Retina (tissue), 1 donor: ENCODE data around the gene OR51B2.
"Not testable (repeated sequence)": the region's sequence is repeated elsewhere in the genome, so short reads cannot be mapped to it uniquely, and the experiment has no call there.

ENCODE experiments used
- DNase-seq: peaks from one replicate; pipeline ENCODE4 v3.0.0-alpha.2; 2016

OR51B2 gene

DNA sequence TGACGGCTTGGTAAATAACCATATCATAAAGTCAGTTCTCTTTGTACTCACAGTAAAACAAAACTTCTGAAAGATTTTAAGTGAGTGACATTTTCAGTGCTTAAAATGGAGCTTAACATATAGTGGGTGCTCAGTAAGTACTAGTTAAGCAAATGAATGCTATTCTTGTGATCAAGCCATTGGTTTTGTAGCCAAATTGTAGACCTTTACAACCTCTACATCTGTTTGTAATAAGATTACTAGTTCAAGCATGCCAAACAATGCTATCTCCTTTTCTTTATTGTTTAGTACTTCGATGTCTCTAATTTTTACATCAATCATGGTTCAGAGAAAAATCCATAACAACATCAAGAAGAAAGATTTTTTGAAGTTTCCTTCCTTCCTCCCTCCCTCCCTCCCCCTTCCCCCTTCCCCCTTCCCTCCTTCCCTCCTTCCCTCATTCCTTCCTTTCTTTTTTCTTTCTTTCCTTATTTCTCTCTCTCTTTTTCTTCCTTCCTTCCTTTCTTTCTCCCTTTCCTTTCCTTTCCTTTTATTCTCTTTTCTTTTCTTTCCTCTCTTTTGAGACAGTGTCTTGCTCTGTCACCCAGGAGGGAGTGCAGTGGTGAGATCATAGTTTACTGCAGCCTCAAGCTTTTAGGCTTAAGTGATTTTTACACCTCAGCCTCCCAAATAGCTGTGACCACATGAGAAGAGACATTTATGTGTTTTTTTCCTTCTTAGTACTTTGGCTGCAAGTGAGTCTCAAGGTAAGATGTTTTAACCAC, 16.7 kb downstream of the OR51B2 start:
- no peak for DNase-seq

DNA sequence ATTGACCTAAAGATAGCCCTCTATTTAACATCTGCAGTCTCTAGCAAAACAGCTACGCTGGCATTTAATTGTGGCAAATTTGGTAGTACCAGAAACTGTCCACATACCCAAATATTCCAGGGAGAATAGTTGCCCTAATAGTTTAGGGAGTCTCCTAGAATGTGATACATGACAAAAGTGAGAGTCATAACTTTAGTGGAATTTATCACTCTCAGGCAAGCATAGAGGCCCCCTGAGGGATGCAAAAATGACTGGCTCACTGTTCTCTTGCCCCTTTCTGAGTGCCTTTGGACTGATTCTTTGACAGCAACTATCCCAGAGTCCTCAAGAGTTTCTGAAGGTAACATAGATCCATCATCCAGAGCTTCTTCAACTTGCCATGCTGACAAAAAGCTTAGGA, 20.1 kb downstream of the OR51B2 start:
- DNase-seq = no peak

DNA sequence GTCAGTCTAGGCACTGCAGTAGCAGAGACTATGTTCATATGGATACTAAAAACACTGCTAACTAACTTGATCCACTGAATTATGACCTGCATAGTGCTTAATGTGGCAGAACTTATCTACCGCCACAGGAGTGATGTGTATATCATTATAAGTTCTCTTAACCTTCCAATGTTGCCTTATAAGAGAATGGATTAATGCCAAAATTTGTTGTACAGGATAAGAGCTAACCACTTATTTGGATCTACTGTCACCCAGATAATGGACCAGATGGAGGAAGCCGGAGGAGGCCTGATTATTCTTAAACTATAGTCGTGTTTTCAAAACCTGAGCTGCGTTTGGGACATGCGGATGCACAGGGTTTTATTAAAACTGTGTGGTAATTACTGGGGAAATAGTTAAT, 20.5 kb downstream of the OR51B2 start:
- no peak for DNase-seq

DNA sequence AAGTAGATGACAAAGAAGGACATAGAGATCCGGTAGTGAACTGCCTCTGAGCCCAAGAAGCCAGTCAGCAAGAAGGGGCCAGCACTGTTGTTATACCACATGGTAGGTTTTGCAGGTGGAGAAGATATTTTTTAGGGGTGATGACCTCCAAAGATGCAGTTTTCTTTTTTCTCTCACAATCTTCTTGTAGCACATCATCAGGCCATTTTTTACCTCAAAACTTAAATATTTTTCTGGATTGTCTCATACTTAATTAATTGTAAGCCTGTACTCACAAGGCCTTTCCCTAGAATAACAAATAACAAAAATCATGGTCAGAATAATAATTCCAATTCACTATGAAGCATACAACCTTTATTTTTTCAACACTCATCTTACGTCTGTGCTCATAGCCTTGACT, 22.3 kb downstream of the OR51B2 start, which contains the start of gene OR51B4:
TSS of gene OR51B4 (minus strand) at position 101 of the 400 bp plus-strand sequence. CDS start at position 101, 0 bp downstream.
- DNase-seq = no peak

DNA sequence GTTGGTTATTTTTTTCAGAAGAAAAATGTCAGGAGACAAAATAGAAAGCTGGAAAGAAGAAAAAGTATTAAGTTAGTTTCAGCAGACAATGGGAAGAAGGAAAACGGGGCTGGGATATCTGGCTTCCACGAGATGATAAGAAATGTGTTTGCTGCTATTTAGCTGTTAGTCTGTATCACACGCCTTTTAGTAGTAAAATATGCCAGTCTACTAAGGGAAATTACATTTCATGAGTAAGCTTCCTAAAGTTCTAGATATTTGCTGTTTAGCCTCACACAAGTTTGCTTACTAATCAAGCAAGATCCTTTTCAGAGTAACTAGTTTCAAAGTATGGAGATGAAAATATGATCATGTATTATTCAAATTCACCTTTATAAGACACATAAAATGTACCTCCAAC, 23.8 kb downstream of the OR51B2 start:
- DNase-seq = no peak

DNA sequence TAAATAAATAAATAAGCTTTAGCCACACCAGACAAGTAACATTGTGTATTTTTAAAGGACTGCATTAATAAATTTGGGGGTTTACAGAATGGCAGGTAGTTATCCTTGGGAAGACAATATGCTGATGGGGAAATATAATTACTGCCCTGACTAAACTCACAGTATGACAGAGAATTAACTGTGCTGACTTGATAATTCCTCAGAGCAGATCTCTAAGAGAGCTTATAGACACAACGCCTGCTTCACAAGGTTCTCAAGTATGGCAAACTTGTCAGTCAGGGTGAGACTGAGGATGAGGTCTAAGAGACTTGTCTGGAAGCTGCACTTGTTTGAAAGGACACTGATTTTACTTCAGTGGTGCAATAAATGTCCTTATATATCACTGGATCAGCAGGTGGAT, 25.6 kb downstream of the OR51B2 start:
- DNase-seq = no peak

DNA sequence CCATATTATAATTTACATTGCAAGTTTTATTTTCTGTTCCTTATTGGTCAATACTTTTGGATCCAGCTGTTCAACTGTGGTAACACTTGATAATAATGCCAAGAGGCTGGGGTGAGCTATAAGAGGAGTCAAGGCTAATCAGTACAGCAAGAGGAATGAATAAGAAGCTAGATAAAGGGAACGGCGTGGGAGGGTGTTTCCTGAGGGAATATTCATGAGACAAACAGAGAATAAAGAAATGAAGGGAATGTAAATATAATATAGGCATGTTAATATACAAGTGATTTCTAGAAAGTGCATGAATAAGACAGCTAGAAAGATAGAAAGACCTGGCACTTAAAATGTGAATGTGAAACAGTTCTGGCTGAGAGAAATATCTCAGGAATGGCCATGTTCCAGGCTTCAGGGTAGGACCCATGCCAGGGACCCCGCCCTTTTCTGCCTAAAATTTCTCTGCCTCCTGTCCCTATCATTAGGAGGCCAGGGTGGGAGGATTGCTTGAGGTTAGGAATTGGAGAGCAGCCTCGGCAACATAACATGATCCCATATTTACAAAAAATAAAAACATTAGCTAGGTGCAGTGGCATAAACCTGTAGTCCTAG, 26.3 kb downstream of the OR51B2 start:
- DNase-seq = no peak

DNA sequence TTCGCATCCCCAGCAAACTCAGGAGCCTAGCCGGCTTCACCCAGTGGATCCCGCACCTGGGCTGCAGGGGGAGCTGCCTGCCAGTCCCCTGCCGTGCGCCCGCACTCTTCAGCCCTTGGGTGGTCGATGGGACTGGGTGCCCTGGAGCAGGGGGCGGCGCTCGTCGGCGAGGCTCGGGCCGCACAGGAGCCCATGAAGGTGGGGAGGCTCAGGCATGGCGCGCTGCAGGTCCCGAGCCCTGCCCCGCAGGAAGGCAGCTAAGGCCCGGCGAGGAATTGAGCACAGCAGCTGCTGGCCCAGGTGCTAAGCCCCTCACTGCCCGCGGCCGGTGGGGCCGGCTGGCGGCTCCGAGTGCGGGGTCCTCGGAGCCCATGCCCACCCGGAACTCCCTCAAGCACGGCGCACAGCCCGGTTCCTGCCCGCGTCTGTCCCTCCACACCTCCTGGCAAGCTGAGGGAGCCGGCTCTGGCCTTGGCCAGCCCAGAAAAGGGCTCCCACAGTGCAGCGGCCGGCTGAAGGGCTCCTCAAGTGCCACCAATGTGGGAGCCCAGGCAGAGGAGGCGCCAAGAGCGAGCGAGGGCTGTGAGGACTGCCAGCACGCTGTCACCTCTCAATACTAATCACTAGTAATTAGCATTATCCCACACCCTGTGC, 29.6 kb downstream of the OR51B2 start:
- not testable (repeated sequence) for DNase-seq

DNA sequence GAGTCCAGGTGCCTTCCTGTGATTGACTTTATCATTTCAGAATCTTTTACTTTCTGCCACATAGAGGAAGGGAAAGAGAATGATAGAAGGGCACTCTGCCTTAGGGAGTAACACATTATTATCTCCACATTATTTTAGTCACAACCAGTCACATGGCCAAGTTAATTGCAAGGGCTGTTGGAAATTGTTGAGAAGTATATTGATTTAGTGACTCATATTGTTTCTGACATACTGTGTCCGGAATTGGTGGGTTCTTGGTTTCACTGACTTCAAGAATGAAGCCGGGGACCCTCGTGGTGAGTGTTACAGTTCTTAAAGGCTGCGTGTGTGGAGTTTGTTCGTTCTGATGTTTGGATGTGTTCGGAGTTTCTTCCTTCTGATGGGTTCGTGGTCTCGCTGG, 31.1 kb downstream of the OR51B2 start:
- DNase-seq = no peak

DNA sequence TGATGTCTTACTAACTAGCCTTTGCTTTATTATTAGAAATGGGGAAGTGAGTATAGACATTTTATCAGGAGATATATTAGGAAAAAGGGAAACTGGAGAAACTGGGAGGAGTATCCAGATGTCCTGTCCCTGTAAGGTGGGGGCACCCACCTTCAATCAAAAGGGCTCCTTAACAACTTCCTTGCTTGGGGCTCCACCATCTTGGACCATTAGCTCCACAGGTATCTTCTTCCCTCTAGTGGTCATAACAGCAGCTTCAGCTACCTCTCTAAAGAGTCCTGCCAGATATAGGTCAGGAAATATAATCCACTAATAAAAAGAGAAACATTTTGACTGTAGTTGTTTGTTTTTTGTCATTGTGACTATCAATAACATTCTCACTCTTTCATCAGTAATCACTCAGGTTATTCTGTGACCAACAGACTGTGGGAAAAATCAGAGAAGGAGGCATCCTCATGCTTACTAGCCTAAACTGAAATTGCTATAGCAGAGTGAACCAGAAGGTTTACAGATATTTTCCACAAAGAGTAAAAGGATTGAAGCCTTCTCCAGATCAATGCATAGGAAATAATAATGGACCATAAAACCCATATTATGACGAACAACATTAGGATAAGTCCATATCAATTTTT, 32.8 kb downstream of the OR51B2 start:
- DNase-seq = no peak

DNA sequence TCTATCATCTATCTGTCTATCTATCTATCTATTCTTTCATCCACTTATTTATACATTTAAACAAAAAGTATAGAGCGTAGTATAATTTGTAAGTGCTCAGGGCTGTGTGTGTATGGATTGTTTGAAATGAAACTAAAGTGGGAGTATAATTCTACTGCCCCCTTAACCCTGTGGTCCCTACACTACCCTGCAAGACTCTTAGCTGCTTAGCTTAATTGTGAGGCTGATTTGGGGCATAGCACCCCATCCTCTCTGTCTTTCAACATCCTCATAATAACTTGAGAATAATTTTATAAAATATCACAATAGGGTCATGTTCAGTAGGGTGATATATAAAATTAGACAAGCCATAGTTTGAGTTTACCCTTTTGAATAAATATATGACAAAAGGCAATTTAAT, 34.0 kb downstream of the OR51B2 start:
- DNase-seq = no peak

DNA sequence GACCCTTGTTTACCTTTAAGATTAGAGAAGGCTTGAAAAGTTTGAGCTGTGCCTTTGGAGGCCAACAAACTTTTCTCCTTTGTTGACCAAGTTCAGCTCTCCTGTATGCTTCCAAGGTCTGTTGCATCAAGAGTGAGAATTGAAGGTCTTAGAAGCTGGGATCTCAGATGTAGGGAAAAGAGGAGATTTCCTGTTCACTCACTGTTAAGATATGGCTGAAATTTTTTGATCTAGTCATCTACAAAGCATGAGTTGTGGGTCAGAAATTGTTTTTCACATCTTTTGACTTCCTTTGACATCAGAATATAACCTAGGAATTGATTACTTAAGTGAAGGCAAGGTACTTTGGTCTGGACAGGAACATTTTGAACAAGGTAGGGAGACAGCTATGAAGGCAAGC, 34.4 kb downstream of the OR51B2 start:
- no peak for DNase-seq

DNA sequence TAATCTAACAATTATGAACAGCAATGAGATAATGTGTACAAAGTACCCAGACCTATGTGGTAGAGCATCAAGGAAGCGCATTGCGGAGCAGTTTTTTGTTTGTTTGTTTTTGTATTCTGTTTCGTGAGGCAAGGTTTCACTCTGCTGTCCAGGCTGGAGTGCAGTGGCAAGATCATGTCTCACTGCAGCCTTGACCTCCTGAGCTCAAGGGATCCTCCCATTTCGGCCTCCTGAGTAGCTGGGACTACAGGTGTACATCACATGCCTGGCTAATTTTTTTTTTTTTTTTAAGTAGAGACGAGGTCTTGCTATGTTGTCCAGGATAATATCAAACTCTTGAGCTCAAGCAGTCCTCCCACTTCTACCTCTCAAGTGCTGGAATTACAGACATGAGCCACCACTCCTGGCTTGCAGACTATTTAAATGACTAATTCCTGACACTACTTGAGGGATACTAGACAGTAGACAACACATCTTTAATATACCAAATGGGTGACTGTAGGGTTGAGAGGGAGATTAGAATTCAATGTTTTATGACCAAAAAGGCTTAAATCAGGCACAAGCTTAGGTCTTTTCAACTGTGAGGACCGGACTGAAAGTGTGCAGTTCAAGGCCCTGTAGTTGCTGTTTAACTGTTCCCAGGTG, 35.1 kb downstream of the OR51B2 start:
- no peak for DNase-seq

DNA sequence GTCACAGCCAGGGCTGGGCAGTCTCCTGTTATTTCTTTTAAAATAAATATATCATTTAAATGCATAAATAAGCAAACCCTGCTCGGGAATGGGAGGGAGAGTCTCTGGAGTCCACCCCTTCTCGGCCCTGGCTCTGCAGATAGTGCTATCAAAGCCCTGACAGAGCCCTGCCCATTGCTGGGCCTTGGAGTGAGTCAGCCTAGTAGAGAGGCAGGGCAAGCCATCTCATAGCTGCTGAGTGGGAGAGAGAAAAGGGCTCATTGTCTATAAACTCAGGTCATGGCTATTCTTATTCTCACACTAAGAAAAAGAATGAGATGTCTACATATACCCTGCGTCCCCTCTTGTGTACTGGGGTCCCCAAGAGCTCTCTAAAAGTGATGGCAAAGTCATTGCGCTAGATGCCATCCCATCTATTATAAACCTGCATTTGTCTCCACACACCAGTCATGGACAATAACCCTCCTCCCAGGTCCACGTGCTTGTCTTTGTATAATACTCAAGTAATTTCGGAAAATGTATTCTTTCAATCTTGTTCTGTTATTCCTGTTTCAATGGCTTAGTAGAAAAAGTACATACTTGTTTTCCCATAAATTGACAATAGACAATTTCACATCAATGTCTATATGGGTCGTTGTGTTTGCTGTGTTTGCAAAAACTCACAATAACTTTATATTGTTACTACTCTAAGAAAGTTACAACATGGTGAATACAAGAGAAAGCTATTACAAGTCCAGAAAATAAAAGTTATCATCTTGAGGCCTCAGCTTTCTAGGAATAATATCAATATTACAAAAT, 35.8 kb downstream of the OR51B2 start:
- no peak for DNase-seq

DNA sequence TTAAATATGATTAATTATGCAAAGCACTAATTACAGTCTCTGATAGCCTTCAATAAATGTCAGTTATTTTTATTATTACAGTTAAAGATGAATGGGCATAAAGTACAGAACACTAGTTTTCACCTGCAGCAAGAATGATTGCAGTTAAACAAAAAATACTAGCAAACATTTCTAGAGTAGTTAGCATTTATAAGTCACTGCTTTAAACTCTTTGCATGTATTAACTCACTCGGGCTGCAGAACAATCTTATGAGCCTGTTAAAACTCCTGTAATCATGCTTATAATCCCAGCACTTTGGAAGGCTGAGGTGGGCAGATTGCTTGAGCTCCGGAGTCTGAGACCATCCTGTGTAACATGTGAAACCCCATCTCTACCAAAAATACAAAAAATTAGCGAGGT, 37.2 kb downstream of the OR51B2 start:
- no peak for DNase-seq

DNA sequence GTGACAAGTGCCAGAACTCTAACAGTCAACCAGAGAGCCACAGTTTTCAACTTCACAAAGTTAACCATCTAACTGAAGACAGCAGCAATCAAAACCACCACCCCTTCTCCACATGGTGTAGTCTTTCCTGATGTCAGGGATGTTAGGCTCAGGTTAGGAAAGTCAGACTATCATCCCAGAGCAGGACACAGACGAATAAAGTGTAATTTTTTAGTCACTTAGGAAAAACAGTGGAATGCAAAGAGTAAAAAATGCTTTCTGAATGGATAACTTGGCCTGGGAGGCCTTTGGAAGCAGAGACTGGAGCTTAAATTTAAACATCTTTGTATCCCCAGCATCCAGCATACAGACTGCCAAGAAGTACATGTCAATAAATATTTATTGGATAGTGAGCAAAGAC, 37.7 kb downstream of the OR51B2 start:
- DNase-seq = no peak

DNA sequence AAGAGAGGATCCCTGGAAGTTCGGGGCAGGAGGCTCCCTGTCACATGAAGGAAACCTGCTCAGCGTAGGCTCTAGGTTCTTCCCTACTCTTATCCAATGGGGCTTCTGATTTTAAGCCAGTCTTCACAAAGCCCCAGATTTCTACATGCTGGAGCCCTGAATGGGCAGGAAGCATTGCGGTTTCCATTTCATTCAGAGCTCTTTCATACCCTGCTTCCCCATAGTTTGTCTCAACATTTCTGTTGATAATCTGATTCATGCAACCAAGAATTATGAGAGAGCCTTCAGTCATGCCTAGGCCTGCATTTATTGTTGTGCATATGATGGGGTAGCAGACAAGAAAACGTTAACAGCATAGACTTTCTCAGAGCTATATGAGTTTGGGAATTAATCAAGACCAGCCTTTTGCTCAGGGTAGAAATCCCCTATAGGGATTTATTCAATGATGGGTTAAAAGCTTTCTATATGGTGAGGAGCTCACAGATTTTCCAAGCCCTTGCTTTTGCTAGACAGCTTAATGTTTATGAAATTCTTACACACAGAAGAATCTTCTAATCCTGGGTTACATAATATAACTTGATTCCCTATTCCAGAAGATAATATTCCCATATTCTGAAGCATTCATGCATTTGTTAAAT, 38.3 kb downstream of the OR51B2 start:
- DNase-seq = no peak

DNA sequence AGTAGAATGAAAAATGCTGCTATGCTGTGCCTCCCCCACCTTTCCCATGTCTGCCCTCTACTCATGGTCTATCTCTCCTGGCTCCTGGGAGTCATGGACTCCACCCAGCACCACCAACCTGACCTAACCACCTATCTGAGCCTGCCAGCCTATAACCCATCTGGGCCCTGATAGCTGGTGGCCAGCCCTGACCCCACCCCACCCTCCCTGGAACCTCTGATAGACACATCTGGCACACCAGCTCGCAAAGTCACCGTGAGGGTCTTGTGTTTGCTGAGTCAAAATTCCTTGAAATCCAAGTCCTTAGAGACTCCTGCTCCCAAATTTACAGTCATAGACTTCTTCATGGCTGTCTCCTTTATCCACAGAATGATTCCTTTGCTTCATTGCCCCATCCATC, 39.5 kb downstream of the OR51B2 start:
- DNase-seq = no peak

DNA sequence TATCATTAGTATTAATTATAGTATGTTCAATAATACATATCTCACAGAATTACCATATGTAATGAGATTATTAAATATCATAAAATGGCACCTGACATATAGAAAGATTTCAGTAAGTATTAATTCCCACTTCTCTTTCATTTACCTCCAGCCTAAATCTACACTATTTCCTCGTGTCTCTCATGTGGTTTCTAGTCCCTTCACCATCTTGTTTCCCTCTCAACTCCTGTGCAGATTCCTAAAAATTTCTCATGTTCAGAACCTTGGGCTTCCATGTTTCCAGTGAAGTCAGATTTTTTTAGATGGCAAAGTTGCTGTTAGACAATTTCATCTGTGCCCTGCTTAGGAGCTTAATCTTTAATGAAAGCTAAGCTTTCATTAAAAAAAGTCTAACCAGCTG, 40.2 kb downstream of the OR51B2 start:
- DNase-seq = no peak

DNA sequence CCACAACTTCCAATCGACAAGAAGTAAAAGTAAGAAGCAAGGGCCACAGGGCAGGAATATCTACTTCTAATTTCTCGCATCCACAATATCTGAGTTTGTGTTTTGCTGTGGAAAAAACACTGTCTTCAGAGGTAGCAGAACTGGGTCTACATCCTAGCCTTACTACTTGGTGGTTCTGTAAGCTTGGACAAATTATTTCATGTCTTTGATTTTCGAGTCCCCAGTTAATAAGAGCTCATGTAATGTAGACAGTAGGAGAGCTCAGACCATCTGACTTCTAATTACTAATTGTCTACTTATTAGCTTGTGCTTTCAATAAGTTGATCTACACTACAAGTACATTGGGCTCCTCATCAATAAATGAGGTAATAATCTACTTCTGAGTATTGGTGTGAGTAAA, 41.0 kb downstream of the OR51B2 start:
- DNase-seq = no peak

DNA sequence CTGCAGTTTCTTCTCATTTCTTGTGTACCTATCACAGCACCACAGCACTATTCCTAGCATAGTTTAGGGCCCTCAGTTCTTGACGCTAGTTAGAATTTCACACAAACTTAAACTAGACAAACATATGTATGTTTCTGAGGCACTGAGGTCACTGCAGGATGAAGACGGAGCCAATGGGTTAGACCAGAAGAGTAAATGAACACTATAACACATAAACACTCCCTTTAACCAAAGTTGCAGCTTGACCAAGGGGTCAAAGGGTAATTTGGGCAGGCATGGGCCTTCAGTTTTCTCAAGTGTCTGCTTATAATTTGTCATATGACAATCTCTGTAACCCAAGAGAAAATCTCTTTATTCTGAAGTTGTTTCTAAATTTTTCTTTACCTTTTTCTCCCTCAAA, 41.5 kb downstream of the OR51B2 start:
- DNase-seq = no peak

DNA sequence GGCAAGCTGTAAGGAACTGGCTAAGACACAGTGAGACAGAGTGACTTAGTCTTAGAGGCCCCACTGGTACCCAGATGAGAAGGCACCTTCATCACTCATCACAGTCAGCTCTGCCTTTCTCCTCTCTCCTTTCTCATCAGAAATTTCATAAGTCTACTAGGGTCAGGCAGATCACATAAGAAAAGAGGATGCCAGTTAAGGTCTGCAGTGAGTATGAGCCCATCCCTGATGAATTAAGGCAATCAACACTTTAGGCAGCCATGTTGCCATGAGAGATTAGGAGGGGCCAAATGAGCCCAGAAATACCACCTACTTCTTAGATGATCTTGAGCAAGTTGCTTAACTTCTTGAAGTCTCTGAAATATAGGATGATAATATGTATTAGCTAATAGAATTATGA, 42.5 kb downstream of the OR51B2 start:
- no peak for DNase-seq
